SJCRH30 (cell line): ENCODE measurements around the gene TFPI2. TPM values are rescaled to one million over a fixed set of nuclear protein-coding genes. Genes with fewer than 3 reads are reported as not detected.

ENCODE experiments used
- DNase-seq, 2 experiments: peaks; one replicate each; pipeline ENCODE4 v3.0.0-alpha.2; 2015 to 2020
- H3K27ac ChIP-seq: fragments of 250-450 bp; sonication (Bioruptor Pico); 2 replicates; pipeline ENCODE4 v1.5.1; 2020; ENCODE audit warnings: mild to moderate bottlenecking, moderate library complexity
- H3K27me3 ChIP-seq: fragments of 250-450 bp; sonication (Bioruptor Pico); 2 replicates; pipeline ENCODE4 v1.5.1; 2020; ENCODE audit warnings: mild to moderate bottlenecking, moderate library complexity
- H3K36me3 ChIP-seq: fragments of 250-450 bp; sonication (Bioruptor Pico); 2 replicates; pipeline ENCODE4 v1.5.1; 2020; ENCODE audit warnings: mild to moderate bottlenecking, moderate library complexity
- H3K4me1 ChIP-seq: fragments of 250-450 bp; sonication (Bioruptor Pico); 2 replicates; pipeline ENCODE4 v1.5.1; 2020; ENCODE audit warnings: mild to moderate bottlenecking, moderate library complexity
- H3K4me3 ChIP-seq: fragments of 250-450 bp; sonication (Bioruptor Pico); 2 replicates; pipeline ENCODE4 v1.5.1; 2020; ENCODE audit warnings: mild to moderate bottlenecking, moderate library complexity
- H3K9me3 ChIP-seq: fragments of 250-450 bp; sonication (Bioruptor Pico); replicated peaks from 2 replicates; pipeline ENCODE4 v1.5.1; 2020; ENCODE audit warnings: mild to moderate bottlenecking, moderate library complexity
- total RNA-seq: library from RNA; depleted of rRNA; stranded (reverse); fragments of >200 nt; shearing (Covaris generic); gene quantifications from 2 replicates; pipeline ENCODE4 v1.2.3, GENCODE V29; 2014; rRNA removed

The TFPI2 gene
- total RNA-seq, 1 experiment from 2014 or later, result 5.4 TPM

GRCh38 chr7:93854480-93854879 lies 36.1 kb downstream of the TFPI2 start:
- Histone ChIP-seq H3K9me3 (no peaks in the 10 kb centered on the region), H3K36me3 (no peaks in the 10 kb centered on the region)
- DNase-seq, result no peak

GRCh38 chr7:93851536-93851935 lies 39.0 kb downstream of the TFPI2 start:
- H3K4me1 ChIP-seq, result no peaks in the 10 kb centered on the region
- H3K27ac ChIP-seq, result no peak overlapping the region
- no peaks in the 10 kb centered on the region for H3K36me3 ChIP-seq
- DNase-seq, result no peak
- no peak overlapping the region for H3K4me3 ChIP-seq
- H3K27me3 ChIP-seq, result no peaks in the 10 kb centered on the region
- H3K9me3 ChIP-seq, result no peaks in the 10 kb centered on the region

More at GRCh38 chr7:93854480-93854879, 36.1 kb downstream of the TFPI2 start:
- H3K4me1 ChIP-seq, result no peaks in the 10 kb centered on the region
- no peak overlapping the region for H3K27ac ChIP-seq
- H3K4me3 ChIP-seq, result no peak overlapping the region
- no peaks in the 10 kb centered on the region for H3K27me3 ChIP-seq

GRCh38 chr7:93843260-93843659 lies 47.3 kb downstream of the TFPI2 start:
- no peak overlapping the region for H3K4me3 ChIP-seq
- H3K27ac ChIP-seq, result no peak overlapping the region
- no peaks in the 10 kb centered on the region for H3K9me3 ChIP-seq
- no peaks in the 10 kb centered on the region for H3K4me1 ChIP-seq
- H3K27me3 ChIP-seq, result no peaks in the 10 kb centered on the region
- no peak for DNase-seq
- no peaks in the 10 kb centered on the region for H3K36me3 ChIP-seq

- H3K27ac ChIP-seq, result no peak overlapping the region
- no peaks in the 10 kb centered on the region for H3K27me3 ChIP-seq
- DNase-seq, result no peak
- no peak overlapping the region for H3K4me3 ChIP-seq
- no peaks in the 10 kb centered on the region for H3K9me3 ChIP-seq
- H3K36me3 ChIP-seq, result no peaks in the 10 kb centered on the region
- H3K4me1 ChIP-seq, result no peaks in the 10 kb centered on the region
These were observed 51.6 kb downstream of the TFPI2 start for GRCh38 chr7:93838966-93839365.

- no peak overlapping the region for H3K4me3 ChIP-seq
- no peak for DNase-seq
- no peaks in the 10 kb centered on the region for H3K36me3 ChIP-seq
- H3K27ac ChIP-seq, result no peak overlapping the region
- no peaks in the 10 kb centered on the region for H3K4me1 ChIP-seq
- H3K27me3 ChIP-seq, result no peaks in the 10 kb centered on the region
- no peaks in the 10 kb centered on the region for H3K9me3 ChIP-seq
These were observed 53.3 kb downstream of the TFPI2 start for GRCh38 chr7:93837245-93837644.

- Histone ChIP-seq H3K4me3 (no peak overlapping the region), H3K27me3 (no peaks in the 10 kb centered on the region), H3K36me3 (no peaks in the 10 kb centered on the region), H3K27ac (no peak overlapping the region), H3K4me1 (no peaks in the 10 kb centered on the region), H3K9me3 (no peaks in the 10 kb centered on the region)
- no peak for DNase-seq
These were observed 54.4 kb downstream of the TFPI2 start for GRCh38 chr7:93836116-93836515.

GRCh38 chr7:93835702-93836101 lies 54.9 kb downstream of the TFPI2 start:
- no peak for DNase-seq
- no peaks in the 10 kb centered on the region for H3K27me3 ChIP-seq
- no peak overlapping the region for H3K4me3 ChIP-seq
- no peaks in the 10 kb centered on the region for H3K36me3 ChIP-seq
- H3K9me3 ChIP-seq, result no peaks in the 10 kb centered on the region
- H3K27ac ChIP-seq, result no peak overlapping the region
- H3K4me1 ChIP-seq, result no peaks in the 10 kb centered on the region

Other genes starting within 250 kb of the TFPI2 start
- 0.48 and 0.65 TPM in 2 replicates for gene GNGT1, start 15.8 kb upstream of the TFPI2 start, total RNA-seq
- gene GNG11, start 31.0 kb upstream of the TFPI2 start, total RNA-seq, result 12.5 and 12.7 TPM in 2 replicates
- 38.2 and 40.0 TPM in 2 replicates for gene BET1, start 113.6 kb upstream of the TFPI2 start, total RNA-seq